ENCODE results near the gene AKR1D1.

AKR1D1 gene

DNA sequence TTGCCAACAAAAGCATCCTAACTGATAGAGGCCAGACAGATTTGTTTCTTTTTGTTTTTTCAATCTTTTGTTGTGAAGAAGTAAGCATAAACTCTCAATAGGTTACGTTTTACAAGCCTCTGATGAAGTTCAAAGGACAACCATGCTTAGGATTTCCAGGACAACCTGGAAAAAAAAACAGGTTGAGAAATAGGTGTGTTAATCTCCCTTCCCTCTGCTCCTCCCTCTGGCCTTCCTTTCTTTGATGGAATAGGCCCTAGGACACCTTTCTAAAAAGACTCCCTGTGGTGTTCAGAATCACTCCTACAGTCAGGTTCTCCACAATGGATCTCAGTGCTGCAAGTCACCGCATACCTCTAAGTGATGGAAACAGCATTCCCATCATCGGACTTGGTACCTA, at the start of gene AKR1D1:
AKR1D1 (plus strand) TSS at position 264 of the 400 bp plus-strand sequence; CDS start at position 324, 60 bp downstream.
- no peak within 1 kb of the TSS for H3K4me3 ChIP-seq (ENCODE audit: low read depth, low read length)
- TF ChIP-seq POLR2A (IDR thresholded peaks at IDR 0.05; ENCODE audit: extremely low read depth, insufficient read length) (no peak), MAX (IDR thresholded peaks at IDR 0.05; ENCODE audit: low read depth, low read length) (no peak), MYC (IDR thresholded peaks at IDR 0.05; ENCODE audit: low read depth, low read length) (no peak)
- TF ChIP-seq, protein P1, sequence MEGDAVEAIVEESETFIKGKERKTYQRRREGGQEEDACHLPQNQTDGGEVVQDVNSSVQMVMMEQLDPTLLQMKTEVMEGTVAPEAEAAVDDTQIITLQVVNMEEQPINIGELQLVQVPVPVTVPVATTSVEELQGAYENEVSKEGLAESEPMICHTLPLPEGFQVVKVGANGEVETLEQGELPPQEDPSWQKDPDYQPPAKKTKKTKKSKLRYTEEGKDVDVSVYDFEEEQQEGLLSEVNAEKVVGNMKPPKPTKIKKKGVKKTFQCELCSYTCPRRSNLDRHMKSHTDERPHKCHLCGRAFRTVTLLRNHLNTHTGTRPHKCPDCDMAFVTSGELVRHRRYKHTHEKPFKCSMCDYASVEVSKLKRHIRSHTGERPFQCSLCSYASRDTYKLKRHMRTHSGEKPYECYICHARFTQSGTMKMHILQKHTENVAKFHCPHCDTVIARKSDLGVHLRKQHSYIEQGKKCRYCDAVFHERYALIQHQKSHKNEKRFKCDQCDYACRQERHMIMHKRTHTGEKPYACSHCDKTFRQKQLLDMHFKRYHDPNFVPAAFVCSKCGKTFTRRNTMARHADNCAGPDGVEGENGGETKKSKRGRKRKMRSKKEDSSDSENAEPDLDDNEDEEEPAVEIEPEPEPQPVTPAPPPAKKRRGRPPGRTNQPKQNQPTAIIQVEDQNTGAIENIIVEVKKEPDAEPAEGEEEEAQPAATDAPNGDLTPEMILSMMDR (IDR thresholded peaks at IDR 0.05; ENCODE audit: low read depth, low read length), result no peak
- no peak for DNase-seq (ENCODE audit: low read depth)

DNA sequence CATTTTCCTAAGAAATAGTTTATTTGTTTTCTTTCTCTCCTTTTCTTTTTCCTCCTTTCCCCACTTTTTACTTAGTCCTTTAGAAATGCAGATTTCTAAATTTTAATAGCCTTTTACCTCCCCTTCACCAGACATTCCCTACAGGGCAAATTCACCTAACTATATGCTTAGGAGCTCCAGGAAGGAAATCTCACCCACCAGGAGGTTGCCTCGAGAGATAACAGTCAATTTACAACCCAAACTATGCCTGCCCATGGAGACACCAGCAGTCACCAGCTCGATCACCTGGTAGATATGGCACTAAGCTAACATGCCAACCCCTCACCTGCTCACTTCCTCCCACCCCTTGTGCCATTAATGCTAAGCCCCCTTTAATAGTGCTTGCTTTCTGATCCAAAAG, 49.2 kb upstream of the AKR1D1 start:
- TF ChIP-seq MAX (IDR thresholded peaks at IDR 0.05; ENCODE audit: low read depth, low read length) (no peak), POLR2A (IDR thresholded peaks at IDR 0.05; ENCODE audit: extremely low read depth, insufficient read length) (no peak), MYC (IDR thresholded peaks at IDR 0.05; ENCODE audit: low read depth, low read length) (no peak)
- TF ChIP-seq, protein P1 (IDR thresholded peaks at IDR 0.05; ENCODE audit: low read depth, low read length), result no peak
- DNase-seq (ENCODE audit: low read depth), result no peak
- no peak overlapping the region for H3K4me3 ChIP-seq (ENCODE audit: low read depth, low read length)

- H3K4me3 ChIP-seq (ENCODE audit: low read depth, low read length), result no peak overlapping the region
- DNase-seq (ENCODE audit: low read depth), result no peak
- TF ChIP-seq POLR2A (IDR thresholded peaks at IDR 0.05; ENCODE audit: extremely low read depth, insufficient read length) (no peak), MYC (IDR thresholded peaks at IDR 0.05; ENCODE audit: low read depth, low read length) (no peak), MAX (IDR thresholded peaks at IDR 0.05; ENCODE audit: low read depth, low read length) (no peak)
- TF ChIP-seq, protein P1 (IDR thresholded peaks at IDR 0.05; ENCODE audit: low read depth, low read length), result no peak
Observed at GRCh38 chr7:138029126-138029525, 47.1 kb upstream of the AKR1D1 start.

DNA sequence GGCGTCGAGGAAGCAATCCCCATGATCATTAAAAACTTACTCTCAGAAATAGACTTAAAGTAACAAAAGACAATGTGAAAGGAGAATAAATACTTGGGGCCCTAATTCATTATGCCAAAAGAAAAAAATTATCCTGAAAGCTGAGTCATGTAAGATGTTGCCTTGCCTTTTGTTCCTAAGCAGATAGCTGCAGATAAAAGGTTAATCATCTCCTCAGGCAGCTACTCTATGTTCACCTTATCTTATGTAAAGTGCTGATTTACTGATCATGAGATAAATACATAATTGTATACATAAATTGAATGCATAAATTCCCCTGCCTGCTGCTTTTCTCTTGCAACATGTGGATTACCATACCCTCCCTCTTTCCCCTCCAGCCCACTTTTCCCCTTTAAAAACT, 46.3 kb upstream of the AKR1D1 start:
- TF ChIP-seq MYC (IDR thresholded peaks at IDR 0.05; ENCODE audit: low read depth, low read length), result no peak
- no peak for TF ChIP-seq POLR2A (IDR thresholded peaks at IDR 0.05; ENCODE audit: extremely low read depth, insufficient read length)
- no peak for TF ChIP-seq MAX (IDR thresholded peaks at IDR 0.05; ENCODE audit: low read depth, low read length)
- TF ChIP-seq, protein P1 (IDR thresholded peaks at IDR 0.05; ENCODE audit: low read depth, low read length), result no peak
- no peak overlapping the region for H3K4me3 ChIP-seq (ENCODE audit: low read depth, low read length)
- no peak for DNase-seq (ENCODE audit: low read depth)

- TF ChIP-seq, protein P1 (IDR thresholded peaks at IDR 0.05; ENCODE audit: low read depth, low read length), result no peak
- TF ChIP-seq POLR2A (IDR thresholded peaks at IDR 0.05; ENCODE audit: extremely low read depth, insufficient read length) (no peak), MYC (IDR thresholded peaks at IDR 0.05; ENCODE audit: low read depth, low read length) (no peak), MAX (IDR thresholded peaks at IDR 0.05; ENCODE audit: low read depth, low read length) (no peak)
- no peak for DNase-seq (ENCODE audit: low read depth)
- no peak overlapping the region for H3K4me3 ChIP-seq (ENCODE audit: low read depth, low read length)
Observed at GRCh38 chr7:138030679-138031351, 45.4 kb upstream of the AKR1D1 start.
